Spleen (tissue), 7 donors: Measurements from ENCODE around the gene ABI2.

ENCODE experiments used
- POLR2A ChIP-seq, 3 donors: fragments of 450-650 bp; IDR thresholded peaks; one replicate each; pipeline ENCODE4 v1.5.1; 2017; ENCODE audit warnings: antibody characterized with exemption in 3 of 3, mild to moderate bottlenecking in 1 of 3
- TF ChIP-seq, protein P1 (sequence below), 11 experiments: fragments of 200-600 bp in 7 of 11; fragments of 450-650 bp in 4 of 11; sonication (generic) in 4 of 11; IDR thresholded peaks in 8 of 11; conservative IDR thresholded peaks in 3 of 11; 1 replicate in 7 of 11; 2 replicates in 4 of 11; pipeline versions ENCODE4 v1.4.0 to v1.8.0; 2016 to 2021; ENCODE audit warnings: antibody characterized with exemption in 11 of 11, inconsistent platforms in 4 of 11, mild to moderate bottlenecking in 1 of 11
- donor health status: DM: no; HTN: no; CAD: no; lungs with moderate emphysema.
- donor health status: DM: no; HTN: no; CAD: no.
- donor health status: DM: no; HTN: no; CAD: no.

DNA sequence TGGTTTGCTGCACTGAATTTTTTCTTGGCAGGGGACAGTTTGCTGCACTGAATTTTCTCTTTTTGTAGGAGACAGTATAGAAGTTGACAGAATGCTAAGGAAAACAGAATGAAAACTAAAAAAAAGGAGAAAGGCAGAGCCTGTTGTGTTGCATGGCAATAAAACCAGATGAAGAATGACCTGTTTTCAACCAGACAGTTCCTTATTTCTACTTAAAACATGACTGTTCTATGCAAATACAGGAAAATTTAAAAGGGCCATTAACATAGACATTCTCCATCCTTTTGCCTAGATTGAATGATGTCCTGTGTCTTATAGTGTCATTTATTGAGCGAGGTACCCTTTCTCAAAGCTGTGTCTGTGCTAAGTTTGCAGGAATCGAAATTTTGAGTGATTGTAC lies 33.3 kb downstream of the ABI2 start:
- TF ChIP-seq, protein P1, sequence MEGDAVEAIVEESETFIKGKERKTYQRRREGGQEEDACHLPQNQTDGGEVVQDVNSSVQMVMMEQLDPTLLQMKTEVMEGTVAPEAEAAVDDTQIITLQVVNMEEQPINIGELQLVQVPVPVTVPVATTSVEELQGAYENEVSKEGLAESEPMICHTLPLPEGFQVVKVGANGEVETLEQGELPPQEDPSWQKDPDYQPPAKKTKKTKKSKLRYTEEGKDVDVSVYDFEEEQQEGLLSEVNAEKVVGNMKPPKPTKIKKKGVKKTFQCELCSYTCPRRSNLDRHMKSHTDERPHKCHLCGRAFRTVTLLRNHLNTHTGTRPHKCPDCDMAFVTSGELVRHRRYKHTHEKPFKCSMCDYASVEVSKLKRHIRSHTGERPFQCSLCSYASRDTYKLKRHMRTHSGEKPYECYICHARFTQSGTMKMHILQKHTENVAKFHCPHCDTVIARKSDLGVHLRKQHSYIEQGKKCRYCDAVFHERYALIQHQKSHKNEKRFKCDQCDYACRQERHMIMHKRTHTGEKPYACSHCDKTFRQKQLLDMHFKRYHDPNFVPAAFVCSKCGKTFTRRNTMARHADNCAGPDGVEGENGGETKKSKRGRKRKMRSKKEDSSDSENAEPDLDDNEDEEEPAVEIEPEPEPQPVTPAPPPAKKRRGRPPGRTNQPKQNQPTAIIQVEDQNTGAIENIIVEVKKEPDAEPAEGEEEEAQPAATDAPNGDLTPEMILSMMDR (IDR thresholded peaks at IDR 0.05 in 8 of 11, conservative IDR thresholded peaks at IDR 0.05 in 3 of 11): no peak
- TF ChIP-seq POLR2A (IDR thresholded peaks at IDR 0.05): no peak
